CD14-positive monocyte (primary cell): ENCODE results near the gene DRC1. TPM values are rescaled to one million over a fixed set of nuclear protein-coding genes. Genes with fewer than 3 reads are reported as not detected.

Experiments
- DNase-seq, 3 donors: peaks; one replicate each; pipeline ENCODE4 v3.0.0-alpha.2; 2011 to 2022
- H2AFZ ChIP-seq: 2 replicates; pipeline ENCODE4 v1.6.0; 2012; ENCODE audit warnings: mild to moderate bottlenecking, low read depth, low read length, inconsistent platforms; ENCODE audit not compliant: insufficient read depth, poor library complexity, severe bottlenecking
- H3K27ac ChIP-seq, 2 donors: 1 replicate in 1 of 2; 2 replicates in 1 of 2; pipeline ENCODE4 v1.5.1; 2012 to 2013; ENCODE audit warnings: low read length in 2 of 2, control low read depth in 1 of 2, inconsistent platforms in 1 of 2, low read depth in 1 of 2, mild to moderate bottlenecking in 1 of 2
- H3K27me3 ChIP-seq, 2 donors: one replicate each; pipeline versions ENCODE4 v1.6.0 to v1.6.1; 2011 to 2013; ENCODE audit warnings: low read length in 2 of 2; ENCODE audit not compliant: control insufficient read depth in 2 of 2, insufficient read depth in 2 of 2
- H3K36me3 ChIP-seq, 2 donors: replicated peaks in 1 of 2; 1 replicate in 1 of 2; 2 replicates in 1 of 2; pipeline versions ENCODE4 v1.5.1 to v1.6.1; 2012 to 2013; ENCODE audit warnings: low read length in 2 of 2, control low read depth in 1 of 2, inconsistent platforms in 1 of 2, mild to moderate bottlenecking in 1 of 2; ENCODE audit not compliant: insufficient read depth in 2 of 2, control insufficient read depth in 1 of 2
- H3K4me1 ChIP-seq, 2 donors: 1 replicate in 1 of 2; 2 replicates in 1 of 2; pipeline versions ENCODE4 v1.5.1 to v1.6.1; 2012 to 2013; ENCODE audit warnings: low read length in 2 of 2, control low read depth in 1 of 2, inconsistent platforms in 1 of 2, mild to moderate bottlenecking in 1 of 2, moderate library complexity in 1 of 2; ENCODE audit not compliant: insufficient read depth in 2 of 2, control insufficient read depth in 1 of 2
- H3K4me2 ChIP-seq: replicated peaks from 2 replicates; pipeline ENCODE3; 2012; ENCODE audit warnings: low read length, moderate library complexity, mild to moderate bottlenecking; ENCODE audit not compliant: poor library complexity, severe bottlenecking; ENCODE audit errors: extremely low read depth
- H3K4me3 ChIP-seq, 3 experiments: fragments of 200-600 bp in 1 of 3; sonication (generic) in 1 of 3; replicated peaks in 1 of 3; 1 replicate in 2 of 3; 2 replicates in 1 of 3; pipeline ENCODE4 v1.5.1; 2011 to 2013; ENCODE audit warnings: low read length in 3 of 3, mild to moderate bottlenecking in 3 of 3, control low read depth in 2 of 3, low read depth in 2 of 3, inconsistent platforms in 1 of 3, moderate library complexity in 1 of 3
- H3K79me2 ChIP-seq: 2 replicates; pipeline ENCODE4 v1.6.0; 2012; ENCODE audit warnings: mild to moderate bottlenecking, control low read depth, inconsistent platforms, low read length, moderate library complexity; ENCODE audit not compliant: insufficient read depth
- H3K9ac ChIP-seq: 2 replicates; pipeline ENCODE4 v1.6.0; 2017; ENCODE audit warnings: low read length, mild to moderate bottlenecking; ENCODE audit not compliant: insufficient read depth, poor library complexity, severe bottlenecking
- H3K9me3 ChIP-seq, 2 donors: replicated peaks in 1 of 2; 1 replicate in 1 of 2; 2 replicates in 1 of 2; pipeline versions ENCODE4 v1.5.1 to v1.6.1; 2012 to 2013; ENCODE audit warnings: low read length in 2 of 2, control low read depth in 1 of 2; ENCODE audit not compliant: control insufficient read depth in 1 of 2, insufficient read depth in 1 of 2
- H4K20me1 ChIP-seq: 2 replicates; pipeline ENCODE4 v1.6.0; 2012; ENCODE audit warnings: mild to moderate bottlenecking, low read length, control low read depth, moderate library complexity; ENCODE audit not compliant: insufficient read depth
- H3K27ac Mint-ChIP-seq, 7 donors: one replicate each; pipeline ENCODE4 v1.8.0; 2020; ENCODE audit warnings: mild to moderate bottlenecking in 7 of 7, mixed read lengths in 7 of 7, moderate library complexity in 6 of 7, inconsistent platforms in 2 of 7
- H3K27me3 Mint-ChIP-seq, 3 donors: one replicate each; pipeline ENCODE4 v1.8.0; 2021 to 2022; ENCODE audit warnings: low read depth in 3 of 3, mild to moderate bottlenecking in 3 of 3, mixed read lengths in 3 of 3, moderate library complexity in 3 of 3, inconsistent platforms in 1 of 3
- H3K36me3 Mint-ChIP-seq, 2 donors: one replicate each; pipeline ENCODE4 v1.8.0; 2020; ENCODE audit warnings: mixed read lengths in 2 of 2, inconsistent platforms in 1 of 2, mild to moderate bottlenecking in 1 of 2
- H3K4me1 Mint-ChIP-seq: one replicate; pipeline ENCODE4 v1.8.0; 2020; ENCODE audit warnings: mild to moderate bottlenecking, mixed read lengths
- H3K4me3 Mint-ChIP-seq, 2 donors: one replicate each; pipeline ENCODE4 v1.8.0; 2020; ENCODE audit warnings: mild to moderate bottlenecking in 2 of 2, mixed read lengths in 2 of 2, moderate library complexity in 1 of 2
- H3K9me3 Mint-ChIP-seq, 7 donors: one replicate each; pipeline ENCODE4 v1.8.0; 2020 to 2022; ENCODE audit warnings: mixed read lengths in 7 of 7, mild to moderate bottlenecking in 6 of 7, moderate library complexity in 6 of 7, inconsistent platforms in 2 of 7
- CTCF ChIP-seq: fragments of 200-600 bp; IDR thresholded peaks from one replicate; pipeline ENCODE4 v1.8.0; 2022; ENCODE audit warnings: antibody characterized with exemption, mild to moderate bottlenecking
- WGBS: methylation state at CpG from one replicate; pipeline ENCODE4 v1.1.5; 2013; ENCODE audit warnings: missing lambda C conversion rate; ENCODE audit not compliant: insufficient coverage; 5-methylcytosine and 5-hydroxymethylcytosine counted together
- intact Hi-C, 2 donors: fragments of 100-400 bp; cut with micrococcal nuclease; formaldehyde crosslinking; loops; one replicate each; pipeline versions ENCODE4 v1.15.0 to v1.15.1; 2023
- polyA plus RNA-seq, 3 donors: library from polyadenylated mRNA; depleted of rRNA in 1 of 3; unstranded in 2 of 3; stranded (reverse) in 1 of 3; fragments of 300-500 nt in 2 of 3; fragments of >200 nt in 1 of 3; fragmentation: Illumina TruSeq in 2 of 3; gene quantifications; 1 replicate in 2 of 3; 2 replicates in 1 of 3; pipeline ENCODE4 v1.2.3, GENCODE V29; 2012 to 2021

The DRC1 gene
- polyA plus RNA-seq, 3 donors: not detected

GRCh38 chr2:26442301-26442700 lies 40.6 kb downstream of the DRC1 start:
- Histone ChIP-seq H3K4me1 (no peaks in the 10 kb centered on the region), H3K9ac (no peak overlapping the region), H3K9me3 (no peaks in the 10 kb centered on the region), H2AFZ (no peak overlapping the region), H3K27me3 (no peaks in the 10 kb centered on the region), H3K79me2 (no peaks in the 10 kb centered on the region), H3K36me3 (no peaks in the 10 kb centered on the region), H3K4me3 (no peak overlapping the region), H3K27ac (no peak overlapping the region), H4K20me1 (no peaks in the 10 kb centered on the region), H3K4me2 (no peak overlapping the region)
- no peaks in the 10 kb centered on the region for H3K36me3 Mint-ChIP-seq
- H3K27me3 Mint-ChIP-seq: peaks cover 0 to 5% (median 2%) of the 10 kb centered on the region in 3 donors
- no peak overlapping the region for H3K27ac Mint-ChIP-seq
- no peak for TF ChIP-seq CTCF
- H3K4me1 Mint-ChIP-seq: no peaks in the 10 kb centered on the region
- H3K4me3 Mint-ChIP-seq: no peak overlapping the region
- intact Hi-C loops: no loop called here
- WGBS: 83% methylated on average over 1 of the region's 2 CpGs
- no peaks in the 10 kb centered on the region for H3K9me3 Mint-ChIP-seq
- DNase-seq: no peak

DNA sequence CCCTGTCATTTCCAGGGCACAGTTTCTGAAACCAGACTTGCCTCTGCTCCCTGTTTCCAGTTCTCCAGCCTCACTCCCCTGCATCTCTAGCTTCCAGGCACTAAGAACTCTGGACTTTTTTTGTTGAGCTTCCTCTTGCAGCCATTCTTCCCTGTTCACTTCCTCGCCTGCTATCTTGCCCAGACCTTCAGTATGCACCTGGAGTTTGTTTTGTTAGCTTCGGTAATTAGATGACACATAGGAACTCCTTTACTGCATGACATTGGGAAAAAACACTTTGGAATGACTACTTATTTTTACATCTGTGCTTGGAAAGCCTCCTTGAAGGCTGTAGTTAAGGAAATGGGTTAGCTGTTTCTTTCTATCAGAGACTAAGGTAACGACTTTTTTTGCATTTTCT lies 41.0 kb downstream of the DRC1 start:
- Histone ChIP-seq H3K4me1 (no peaks in the 10 kb centered on the region), H3K36me3 (no peaks in the 10 kb centered on the region), H3K79me2 (no peaks in the 10 kb centered on the region), H3K4me3 (no peak overlapping the region), H3K9me3 (no peaks in the 10 kb centered on the region), H2AFZ (no peak overlapping the region), H4K20me1 (no peaks in the 10 kb centered on the region), H3K27me3 (no peaks in the 10 kb centered on the region), H3K9ac (no peak overlapping the region), H3K27ac (no peak overlapping the region), H3K4me2 (no peak overlapping the region)
- H3K36me3 Mint-ChIP-seq: no peaks in the 10 kb centered on the region
- WGBS: 45% methylated on average over 2 of the region's 3 CpGs
- no peak overlapping the region for H3K27ac Mint-ChIP-seq
- no peaks in the 10 kb centered on the region for H3K9me3 Mint-ChIP-seq
- H3K4me3 Mint-ChIP-seq: no peak overlapping the region
- no peak for DNase-seq
- intact Hi-C loops: no loop called here
- H3K27me3 Mint-ChIP-seq: peaks cover 0 to 5% (median 2%) of the 10 kb centered on the region in 3 donors
- H3K4me1 Mint-ChIP-seq: no peaks in the 10 kb centered on the region
- TF ChIP-seq CTCF: no peak
